Measurements from ENCODE around the gene COX17. TPM values are rescaled to one million over a fixed set of nuclear protein-coding genes. Genes with fewer than 3 reads are reported as not detected.

COX17 gene
- total and polyA plus RNA-seq, 2 donors (not counting 3 experiments of a cell fraction or from before 2014, with no cell fraction given), result 19.8 to 37.6 TPM

DNA sequence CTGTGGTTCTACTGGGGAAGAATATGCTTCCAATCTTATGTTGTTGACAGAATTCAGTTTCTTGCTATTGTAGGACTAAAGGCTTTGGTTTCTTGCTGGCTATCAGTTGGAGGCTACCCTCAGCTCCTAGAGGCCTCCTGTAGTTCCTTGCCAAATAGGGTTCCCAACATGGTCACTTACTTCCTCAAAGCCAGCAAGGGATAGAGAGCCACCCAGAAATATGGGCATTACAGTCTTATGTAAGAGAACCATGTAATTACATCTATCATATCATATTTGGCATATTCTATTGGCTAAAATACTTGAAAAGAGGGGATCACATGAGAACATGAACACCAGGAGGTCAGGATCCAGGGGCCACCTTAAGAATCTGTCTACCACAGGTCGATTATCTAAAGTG is 6.2 kb upstream of the COX17 start:
- Histone ChIP-seq H3K27me3 (ENCODE audit: control insufficient read depth in 2 of 2, insufficient read depth in 2 of 2, low read length in 2 of 2) (no peaks in the 10 kb centered on the region), H3K9me3 (replicated peaks; ENCODE audit: control insufficient read depth, insufficient read depth, low read length) (no peaks in the 10 kb centered on the region), H3K9me1 (replicated peaks; ENCODE audit: control insufficient read depth, extremely low read depth, insufficient read depth, low read length) (no peaks in the 10 kb centered on the region), H4K20me1 (replicated peaks; ENCODE audit: control insufficient read depth, extremely low read depth, insufficient read depth, low read length) (no peaks in the 10 kb centered on the region), H3K4me1 (ENCODE audit: control insufficient read depth, extremely low read depth, insufficient read depth, low read length) (no peaks in the 10 kb centered on the region), H2AFZ (ENCODE audit: low read depth, low read length) (no peak overlapping the region), H3K36me3 (ENCODE audit: control insufficient read depth in 2 of 2, extremely low read depth in 1 of 2, insufficient read depth in 2 of 2, low read length in 2 of 2) (no peaks in the 10 kb centered on the region), H3K4me2 (ENCODE audit: insufficient read depth, low read length) (no peak overlapping the region), H3K9ac (replicated peaks; ENCODE audit: extremely low read depth, insufficient read depth, low read length) (no peak overlapping the region), H3K4me3 (replicated peaks in 1 of 3; ENCODE audit: insufficient read depth in 1 of 3, low read depth in 1 of 3, low read length in 3 of 3) (no peak overlapping the region), H3K79me2 (ENCODE audit: control insufficient read depth, insufficient read depth, low read length) (no peaks in the 10 kb centered on the region), H3K27ac (ENCODE audit: insufficient read depth, low read depth, low read length) (no peak overlapping the region)
- intact Hi-C loops (cut with micrococcal nuclease), result loop anchor here (5.0 kb wide), 1 partner anchor 251 kb away; no protein-coding TSS in a partner anchor
- FAIRE-seq (no peak), DNase-seq (ENCODE audit: low read depth, low spot score) (no peak)
- dilution Hi-C loops (cut with MboI; ENCODE audit: extremely low pct_ligation_motif_present, low sequenced_read_pairs), result no loop called here
- POLR2A ChIA-PET, result no interaction called here
- no TSS peak for BruUV-seq (replicated peaks)
- TF ChIP-seq, protein P1, sequence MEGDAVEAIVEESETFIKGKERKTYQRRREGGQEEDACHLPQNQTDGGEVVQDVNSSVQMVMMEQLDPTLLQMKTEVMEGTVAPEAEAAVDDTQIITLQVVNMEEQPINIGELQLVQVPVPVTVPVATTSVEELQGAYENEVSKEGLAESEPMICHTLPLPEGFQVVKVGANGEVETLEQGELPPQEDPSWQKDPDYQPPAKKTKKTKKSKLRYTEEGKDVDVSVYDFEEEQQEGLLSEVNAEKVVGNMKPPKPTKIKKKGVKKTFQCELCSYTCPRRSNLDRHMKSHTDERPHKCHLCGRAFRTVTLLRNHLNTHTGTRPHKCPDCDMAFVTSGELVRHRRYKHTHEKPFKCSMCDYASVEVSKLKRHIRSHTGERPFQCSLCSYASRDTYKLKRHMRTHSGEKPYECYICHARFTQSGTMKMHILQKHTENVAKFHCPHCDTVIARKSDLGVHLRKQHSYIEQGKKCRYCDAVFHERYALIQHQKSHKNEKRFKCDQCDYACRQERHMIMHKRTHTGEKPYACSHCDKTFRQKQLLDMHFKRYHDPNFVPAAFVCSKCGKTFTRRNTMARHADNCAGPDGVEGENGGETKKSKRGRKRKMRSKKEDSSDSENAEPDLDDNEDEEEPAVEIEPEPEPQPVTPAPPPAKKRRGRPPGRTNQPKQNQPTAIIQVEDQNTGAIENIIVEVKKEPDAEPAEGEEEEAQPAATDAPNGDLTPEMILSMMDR (IDR thresholded peaks at IDR 0.05; ENCODE audit: extremely low read depth in 1 of 2, insufficient read depth in 1 of 2, low read depth in 1 of 2, low read length in 2 of 2), result no peak
- TF ChIP-seq GATA2 (IDR thresholded peaks at IDR 0.05; ENCODE audit: insufficient read depth, insufficient read length, low read depth, low read length) (no peak), POLR2AphosphoS5 (IDR thresholded peaks at IDR 0.05; ENCODE audit: insufficient read depth, low read depth, low read length) (no peak), MYC (IDR thresholded peaks at IDR 0.05; ENCODE audit: low read depth, low read length) (no peak), FOS (IDR thresholded peaks at IDR 0.05; ENCODE audit: borderline replicate concordance, insufficient read depth, low read length) (no peak), POLR2A (IDR thresholded peaks at IDR 0.05; ENCODE audit: low read depth, low read length) (no peak), MAX (IDR thresholded peaks at IDR 0.05; ENCODE audit: insufficient read depth, insufficient read length) (no peak), JUN (IDR thresholded peaks at IDR 0.05; ENCODE audit: borderline replicate concordance, insufficient read depth, insufficient read length, low read depth) (no peak), EZH2 (IDR thresholded peaks at IDR 0.05; ENCODE audit: borderline replicate concordance, low read depth, low read length, severe bottlenecking) (no peak)
- CTCF ChIA-PET, result interaction anchor here (0.9 to 2.1 kb wide), 2 partner anchors 189 to 263 kb away, joined by 4 read pairs; no protein-coding TSS in a partner anchor
